ENCODE measurements around the gene TMEM132D. TPM values are rescaled to one million over a fixed set of nuclear protein-coding genes. Genes with fewer than 3 reads are reported as not detected.

Gene TMEM132D
- total RNA-seq, 1 donor from 2014 or later = not detected

GRCh38 chr12:129466499-129466898 is 437.3 kb downstream of the TMEM132D start:
- no peaks in the 10 kb centered on the region for H4K20me1 ChIP-seq (ENCODE audit: insufficient read depth, low read length)
- no peak overlapping the region for H3K4me2 ChIP-seq (ENCODE audit: low read length)
- no peaks in the 10 kb centered on the region for H3K9me3 ChIP-seq (ENCODE audit: insufficient read depth, low read depth, low read length)
- Mint-ChIP-seq H3K27me3 (ENCODE audit: low read depth, unreplicated experiment) (no peaks in the 10 kb centered on the region), H3K36me3 (ENCODE audit: low read depth, unreplicated experiment) (no peaks in the 10 kb centered on the region), H3K9me3 (ENCODE audit: unreplicated experiment) (peaks cover 6% of the 10 kb centered on the region), H3K4me1 (ENCODE audit: low read depth, unreplicated experiment) (no peaks in the 10 kb centered on the region), H3K27ac (ENCODE audit: unreplicated experiment) (no peak overlapping the region), H3K4me3 (ENCODE audit: unreplicated experiment) (no peak overlapping the region)
- H3K27me3 ChIP-seq (ENCODE audit: insufficient read depth, low read length) = no peaks in the 10 kb centered on the region
- H3K36me3 ChIP-seq (ENCODE audit: insufficient read depth, low read length) = no peaks in the 10 kb centered on the region
- no peaks in the 10 kb centered on the region for H3K4me1 ChIP-seq (ENCODE audit: insufficient read depth, low read length)
- no peak overlapping the region for H3K4me3 ChIP-seq (ENCODE audit: insufficient read depth, low read depth, low read length)
- TF ChIP-seq CTCF (IDR thresholded peaks at IDR 0.05; ENCODE audit: insufficient read depth, low read depth, low read length) = no peak
- TF ChIP-seq EZH2 (IDR thresholded peaks at IDR 0.05; ENCODE audit: insufficient read depth, low read length) = no peak
- DNase-seq (ENCODE audit: low read depth) (no peak), FAIRE-seq (no peak)
- H3K9ac ChIP-seq (ENCODE audit: low read length) = no peak overlapping the region
- H3K27ac ChIP-seq (ENCODE audit: low read depth, low read length) = no peak overlapping the region
- no peaks in the 10 kb centered on the region for H3K79me2 ChIP-seq (ENCODE audit: insufficient read depth, low read length)
- no peak overlapping the region for H2AFZ ChIP-seq (ENCODE audit: low read depth, low read length)

GRCh38 chr12:129459886-129460285 is 443.9 kb downstream of the TMEM132D start:
- H3K4me2 ChIP-seq (ENCODE audit: low read length) = no peak overlapping the region
- H3K4me3 ChIP-seq (ENCODE audit: insufficient read depth, low read depth, low read length) = no peak overlapping the region
- H3K36me3 ChIP-seq (ENCODE audit: insufficient read depth, low read length) = no peaks in the 10 kb centered on the region
- H4K20me1 ChIP-seq (ENCODE audit: insufficient read depth, low read length) = no peaks in the 10 kb centered on the region
- Mint-ChIP-seq H3K27ac (ENCODE audit: unreplicated experiment) (no peak overlapping the region), H3K9me3 (ENCODE audit: unreplicated experiment) (peaks cover 1% of the 10 kb centered on the region), H3K36me3 (ENCODE audit: low read depth, unreplicated experiment) (no peaks in the 10 kb centered on the region), H3K4me1 (ENCODE audit: low read depth, unreplicated experiment) (no peaks in the 10 kb centered on the region), H3K27me3 (ENCODE audit: low read depth, unreplicated experiment) (no peaks in the 10 kb centered on the region), H3K4me3 (ENCODE audit: unreplicated experiment) (no peak overlapping the region)
- H3K9ac ChIP-seq (ENCODE audit: low read length) = no peak overlapping the region
- FAIRE-seq (no peak), DNase-seq (ENCODE audit: low read depth) (peak; percentile 29)
- H3K4me1 ChIP-seq (ENCODE audit: insufficient read depth, low read length) = peaks cover 2% of the 10 kb centered on the region
- no peak overlapping the region for H3K27ac ChIP-seq (ENCODE audit: low read depth, low read length)
- H2AFZ ChIP-seq (ENCODE audit: low read depth, low read length) = no peak overlapping the region
- no peaks in the 10 kb centered on the region for H3K9me3 ChIP-seq (ENCODE audit: insufficient read depth, low read depth, low read length)
- no peaks in the 10 kb centered on the region for H3K79me2 ChIP-seq (ENCODE audit: insufficient read depth, low read length)
- H3K27me3 ChIP-seq (ENCODE audit: insufficient read depth, low read length) = no peaks in the 10 kb centered on the region
- TF ChIP-seq CTCF (IDR thresholded peaks at IDR 0.05; ENCODE audit: insufficient read depth, low read depth, low read length) = no peak
- TF ChIP-seq EZH2 (IDR thresholded peaks at IDR 0.05; ENCODE audit: insufficient read depth, low read length) = no peak

GRCh38 chr12:129446696-129447095 is 457.1 kb downstream of the TMEM132D start:
- no peaks in the 10 kb centered on the region for H4K20me1 ChIP-seq (ENCODE audit: insufficient read depth, low read length)
- DNase-seq (ENCODE audit: low read depth) (no peak), FAIRE-seq (no peak)
- Mint-ChIP-seq H3K36me3 (ENCODE audit: low read depth, unreplicated experiment) (no peaks in the 10 kb centered on the region), H3K4me1 (ENCODE audit: low read depth, unreplicated experiment) (no peaks in the 10 kb centered on the region), H3K27me3 (ENCODE audit: low read depth, unreplicated experiment) (no peaks in the 10 kb centered on the region), H3K4me3 (ENCODE audit: unreplicated experiment) (no peak overlapping the region), H3K27ac (ENCODE audit: unreplicated experiment) (no peak overlapping the region), H3K9me3 (ENCODE audit: unreplicated experiment) (peaks cover 16% of the 10 kb centered on the region)
- no peak overlapping the region for H3K27ac ChIP-seq (ENCODE audit: low read depth, low read length)
- H3K27me3 ChIP-seq (ENCODE audit: insufficient read depth, low read length) = no peaks in the 10 kb centered on the region
- H3K4me2 ChIP-seq (ENCODE audit: low read length) = no peak overlapping the region
- no peaks in the 10 kb centered on the region for H3K36me3 ChIP-seq (ENCODE audit: insufficient read depth, low read length)
- H3K9ac ChIP-seq (ENCODE audit: low read length) = no peak overlapping the region
- no peaks in the 10 kb centered on the region for H3K9me3 ChIP-seq (ENCODE audit: insufficient read depth, low read depth, low read length)
- TF ChIP-seq CTCF (IDR thresholded peaks at IDR 0.05; ENCODE audit: insufficient read depth, low read depth, low read length) = no peak
- no peak for TF ChIP-seq EZH2 (IDR thresholded peaks at IDR 0.05; ENCODE audit: insufficient read depth, low read length)
- no peak overlapping the region for H2AFZ ChIP-seq (ENCODE audit: low read depth, low read length)
- no peaks in the 10 kb centered on the region for H3K4me1 ChIP-seq (ENCODE audit: insufficient read depth, low read length)
- H3K4me3 ChIP-seq (ENCODE audit: insufficient read depth, low read depth, low read length) = no peak overlapping the region
- no peaks in the 10 kb centered on the region for H3K79me2 ChIP-seq (ENCODE audit: insufficient read depth, low read length)

Measured in astrocyte (in vitro differentiated cells and primary cell).